Measurements from ENCODE around the gene STK32B. TPM values are rescaled to one million over a fixed set of nuclear protein-coding genes. Genes with fewer than 3 reads are reported as not detected.

The STK32B gene
- total and polyA plus RNA-seq, 2 of the 4 experiments (the other 2 are of a cell fraction), result 5.5 to 6.3 TPM

GRCh38 chr4:5511791-5512190 lies 460.5 kb downstream of the STK32B start:
- POLR2A ChIA-PET (ENCODE audit: unreplicated experiment), result no interaction called here
- Histone ChIP-seq H2AFZ (replicated peaks; ENCODE audit: low read length, poor library complexity) (no peak overlapping the region), H2BK5ac (ENCODE audit: low read depth, low read length, poor library complexity, severe bottlenecking) (no peak overlapping the region)

More at GRCh38 chr4:5511791-5512190, 460.5 kb downstream of the STK32B start:
- no peak overlapping the region for H3K9ac ChIP-seq (ENCODE audit: low read depth, low read length)
- H3K27ac ChIP-seq (ENCODE audit: insufficient read depth, low read length), result no peak overlapping the region
- no peak overlapping the region for H3K4me2 ChIP-seq (ENCODE audit: low read depth, low read length)
- H3K9me3 ChIP-seq (ENCODE audit: control insufficient read depth, insufficient read depth, low read length), result no peaks in the 10 kb centered on the region
- H3K4ac ChIP-seq (ENCODE audit: low read depth, low read length), result no peak overlapping the region
- H3K23ac ChIP-seq (ENCODE audit: low read depth, low read length), result no peak overlapping the region
- no peaks in the 10 kb centered on the region for H3K4me1 ChIP-seq (ENCODE audit: control insufficient read depth, insufficient read depth, low read length)
- no peaks in the 10 kb centered on the region for H3K9me1 ChIP-seq (ENCODE audit: insufficient read depth, low read length)
- H2AK5ac ChIP-seq (ENCODE audit: low read depth, low read length), result no peak overlapping the region
- ATAC-seq (ENCODE audit: low read depth) (peak; percentile 67), DNase-seq (peak; percentile 63)
- H3K4me3 ChIP-seq (ENCODE audit: insufficient read depth, low read depth, low read length), result no peak overlapping the region
- no peak overlapping the region for H4K5ac ChIP-seq (ENCODE audit: low read depth, low read length)
- no peak overlapping the region for H2BK20ac ChIP-seq (ENCODE audit: low read depth, low read length)
- no peaks in the 10 kb centered on the region for H3K36me3 ChIP-seq (ENCODE audit: control insufficient read depth, insufficient read depth, low read length)
- no peaks in the 10 kb centered on the region; the same call in 1 of the 2 replicates for H3K27me3 ChIP-seq (ENCODE audit: control insufficient read depth, insufficient read depth, low read length)
- H2AK9ac ChIP-seq (replicated peaks; ENCODE audit: low read depth, low read length, poor library complexity), result no peak overlapping the region
- CTCF ChIA-PET, result no interaction called here
- H3K56ac ChIP-seq (ENCODE audit: extremely low read depth, insufficient read depth, low read length), result no peak overlapping the region
- no peak overlapping the region for H4K8ac ChIP-seq (ENCODE audit: low read depth in 2 of 2, low read length in 2 of 2)
- intact Hi-C loops (cut with micrococcal nuclease) (no loop called here), in situ Hi-C loops (cut with MboI; ENCODE audit: low sequenced_read_pairs) (no loop called here), dilution Hi-C loops (cut with HindIII; ENCODE audit: low sequenced_read_pairs, unreplicated experiment) (no loop called here)
- H2BK120ac ChIP-seq (ENCODE audit: low read depth, low read length), result no peak overlapping the region
- H2BK15ac ChIP-seq (ENCODE audit: low read depth, low read length), result no peak overlapping the region
- H3K18ac ChIP-seq (ENCODE audit: low read depth, low read length), result no peak overlapping the region
- no peak for TF ChIP-seq FOS (IDR thresholded peaks at IDR 0.05; ENCODE audit: low read depth, low read length)
- TF ChIP-seq CEBPB (IDR thresholded peaks at IDR 0.05; ENCODE audit: low read depth, low read length), result peak; percentile 39; the same call in 1 of the 2 replicates
- TF ChIP-seq RCOR1 (IDR thresholded peaks at IDR 0.05; ENCODE audit: insufficient replicate concordance, low read length), result no peak
- no peak for TF ChIP-seq NFE2L2 (IDR thresholded peaks at IDR 0.05; ENCODE audit: low read depth, low read length)
- no peak for TF ChIP-seq CHD1 (IDR thresholded peaks at IDR 0.05; ENCODE audit: low read depth, low read length)
- TF ChIP-seq RFX5 (IDR thresholded peaks at IDR 0.05; ENCODE audit: low read depth, low read length), result no peak
- TF ChIP-seq BHLHE40 (IDR thresholded peaks at IDR 0.05; ENCODE audit: low read depth, low read length), result no peak
- no peak for TF ChIP-seq USF2 (IDR thresholded peaks at IDR 0.05; ENCODE audit: low read depth, low read length)
- no peaks in the 10 kb centered on the region for H4K20me1 ChIP-seq (ENCODE audit: insufficient read depth, low read length)
- no peaks in the 10 kb centered on the region for H3K79me1 ChIP-seq (ENCODE audit: low read depth in 1 of 2, low read length in 2 of 2)
- H3K14ac ChIP-seq (replicated peaks; ENCODE audit: low read depth, low read length), result no peak overlapping the region
- BruUV-seq (replicated peaks), result no TSS peak
- no peak overlapping the region for H4K91ac ChIP-seq (ENCODE audit: insufficient read depth, low read depth, low read length)
